ENCODE measurements around the gene C6. TPM values are rescaled to one million over a fixed set of nuclear protein-coding genes. Genes with fewer than 3 reads are reported as not detected.

The C6 gene
- total and polyA plus RNA-seq, 10 of the 15 experiments (the other 5 are each of a cell fraction or from before 2014, with no cell fraction given): 0.31 TPM; not detected in 9

DNA sequence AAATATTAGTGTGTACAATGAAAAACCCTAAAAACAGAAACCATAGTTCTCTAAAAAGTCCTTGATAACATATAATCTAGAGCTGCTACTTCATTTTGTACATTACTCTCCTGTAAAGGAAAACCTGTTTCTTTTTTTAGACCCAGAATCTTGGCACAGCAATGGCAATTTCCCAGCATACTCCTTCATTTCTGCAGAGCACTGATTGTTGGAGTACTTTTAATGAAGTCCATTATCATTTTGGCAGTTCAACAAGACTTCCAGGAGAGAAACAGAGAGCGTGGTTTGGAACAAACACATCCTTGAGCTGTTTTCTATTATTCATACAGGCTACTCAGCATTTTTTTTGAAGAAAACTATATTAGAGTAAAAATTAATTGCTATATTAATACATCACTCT is 119.5 kb downstream of the C6 start (continued):
- TF ChIP-seq JUNB (IDR thresholded peaks at IDR 0.05) (no peak), NBN (IDR thresholded peaks at IDR 0.05) (no peak), MYB (IDR thresholded peaks at IDR 0.05; ENCODE audit: borderline replicate concordance, low read depth, low read length) (no peak), WRNIP1 (IDR thresholded peaks at IDR 0.05; ENCODE audit: borderline replicate concordance, low read depth, low read length) (no peak), NFIC (IDR thresholded peaks at IDR 0.05; ENCODE audit: low read depth, low read length) (no peak)

Other genes starting within 250 kb of the C6 start
- not detected in 2 replicates for gene MROH2B, start 142.2 kb downstream of the C6 start, total RNA-seq (2014; rRNA removed)
- not detected in 2 replicates for gene MROH2B, start 142.2 kb downstream of the C6 start, total RNA-seq (2014; rRNA removed; fragmentation: Illumina TruSeq; extraction: Trizol)
- gene MROH2B, start 142.2 kb downstream of the C6 start, total RNA-seq (2021): not detected in 2 replicates
- not detected in 2 replicates for gene MROH2B, start 142.2 kb downstream of the C6 start, polyA plus RNA-seq (2011; rRNA removed)
- not detected in 2 replicates for gene MROH2B, start 142.2 kb downstream of the C6 start, polyA plus RNA-seq (2014; fragmentation: Illumina TruSeq; extraction: Trizol)
- gene MROH2B, start 142.2 kb downstream of the C6 start, polyA plus RNA-seq (2014; fragmentation: Nextera tagmentation; extraction: Ambion mirVana): not detected
- gene MROH2B, start 142.2 kb downstream of the C6 start, polyA plus RNA-seq (2014; rRNA removed): not detected in 2 replicates
- gene MROH2B, start 142.2 kb downstream of the C6 start, polyA plus RNA-seq (2016; fragmentation: Nextera tagmentation; extraction: Ambion mirVana): not detected